IPS DF 19.7 (cell line): ENCODE measurements around the gene MAST4.

Experiments used
- DNase-seq: peaks from one replicate; pipeline ENCODE4 v3.0.0-alpha.2; 2013; ENCODE audit warnings: low read depth, low spot score

Gene MAST4

DNA sequence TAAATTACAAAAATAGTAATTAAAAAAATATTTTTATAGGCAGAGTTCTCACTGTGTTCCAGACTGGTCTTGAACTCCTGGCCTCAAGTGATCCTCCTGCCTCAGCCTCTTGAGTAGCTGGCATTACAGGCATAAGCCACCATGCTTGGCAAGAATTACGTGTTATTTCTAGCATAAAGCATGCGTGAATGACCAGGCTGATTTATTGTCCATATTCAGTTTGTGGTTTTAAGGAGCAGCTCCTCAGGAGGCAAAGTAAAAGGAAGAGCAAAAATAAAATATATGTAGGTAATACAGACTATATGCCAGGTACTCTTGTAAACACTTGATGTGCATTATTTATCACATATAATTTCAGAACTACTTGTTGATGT, 607.5 kb downstream of the MAST4 start:
- DNase-seq, result no peak

DNA sequence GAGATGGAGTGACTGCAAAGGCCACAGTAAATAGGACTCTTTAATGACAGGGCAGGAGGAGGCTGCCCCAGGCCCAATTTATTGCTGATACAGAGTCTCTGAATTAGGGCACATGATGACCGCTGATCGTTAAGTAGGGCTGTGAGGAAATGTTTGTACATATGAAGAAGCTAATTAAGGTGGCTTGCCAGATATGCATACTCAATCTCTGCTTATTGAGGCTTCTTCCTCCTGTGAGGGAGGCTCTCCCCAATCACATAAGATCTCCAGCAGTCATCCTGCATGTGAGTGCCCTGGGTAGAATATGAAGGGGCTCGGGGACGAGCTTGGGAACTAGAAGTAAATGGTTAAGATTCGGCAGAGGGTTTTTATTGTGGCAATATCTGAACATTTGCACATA, 608.6 kb downstream of the MAST4 start:
- DNase-seq, result no peak

- no peak for DNase-seq
Measured at GRCh38 chr5:67205981-67206380, 609.8 kb downstream of the MAST4 start.

GRCh38 chr5:67206461-67206860, 610.3 kb downstream of the MAST4 start:
- no peak for DNase-seq

- DNase-seq, result no peak
Measured at GRCh38 chr5:67206929-67207328, 610.7 kb downstream of the MAST4 start.

GRCh38 chr5:67208403-67208802, 612.2 kb downstream of the MAST4 start:
- DNase-seq, result no peak

GRCh38 chr5:67209141-67209771, 613.1 kb downstream of the MAST4 start:
- peak; percentile 73 for DNase-seq

DNA sequence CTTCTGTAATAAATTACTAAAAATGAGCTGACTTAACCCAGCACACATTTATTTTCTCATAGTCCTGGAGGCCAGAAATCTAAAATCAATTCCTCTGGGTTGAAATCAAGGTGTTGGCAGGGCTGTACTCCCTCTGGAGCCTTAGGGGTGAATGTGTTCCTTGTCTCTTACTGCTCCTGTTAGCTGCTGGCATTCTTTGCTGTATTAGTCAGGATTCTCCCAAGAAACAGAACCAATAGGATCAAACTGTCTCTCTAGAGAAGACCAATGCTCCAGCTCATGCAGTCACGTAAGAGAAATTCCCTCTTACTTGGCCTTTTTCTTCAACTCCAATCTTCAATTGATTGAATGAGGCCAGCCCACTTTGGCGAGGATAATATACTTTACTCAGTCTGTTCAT, 615.7 kb downstream of the MAST4 start:
- DNase-seq, result no peak

- no peak for DNase-seq
Measured at GRCh38 chr5:67214036-67214435, 617.8 kb downstream of the MAST4 start.

- no peak for DNase-seq
Measured at GRCh38 chr5:67214707-67215447, 618.7 kb downstream of the MAST4 start.

GRCh38 chr5:67215519-67216471, 619.6 kb downstream of the MAST4 start:
- no peak for DNase-seq

DNA sequence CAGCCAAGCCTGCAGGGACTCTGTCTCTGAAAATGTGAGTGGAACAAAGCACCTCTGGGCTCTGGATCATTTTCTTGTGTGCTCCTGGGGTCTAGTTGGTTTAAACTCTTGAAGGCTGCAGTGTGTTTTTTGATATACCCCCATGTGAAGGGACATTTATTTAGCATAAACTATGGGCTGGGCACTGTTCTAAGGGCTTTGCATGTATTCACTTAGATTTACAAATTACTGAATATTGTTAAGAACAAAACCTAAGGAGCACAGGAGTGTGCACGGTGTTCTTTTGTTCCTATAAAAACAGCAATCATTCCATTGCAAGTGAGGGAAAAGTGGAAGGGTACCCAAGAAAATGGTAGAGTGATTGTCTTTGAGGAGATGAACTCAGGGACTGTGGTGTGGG, 620.4 kb downstream of the MAST4 start:
- DNase-seq, result no peak
